ENCODE data around the gene SRRD.

GRCh38 chr22:26462051-26462450 is 21.6 kb upstream of the SRRD start:
- no peak for TF ChIP-seq NR2F2 (IDR thresholded peaks at IDR 0.05; ENCODE audit: borderline replicate concordance, low read depth)
- no peak for TF ChIP-seq HDAC1 (CRISPR knock-in tag; IDR thresholded peaks at IDR 0.05)
- TF ChIP-seq ZC3H4 (CRISPR knock-in tag; IDR thresholded peaks at IDR 0.05; ENCODE audit: borderline replicate concordance) = no peak
- no peak for TF ChIP-seq ARID2 (CRISPR knock-in tag; IDR thresholded peaks at IDR 0.05; ENCODE audit: borderline replicate concordance)
- TF ChIP-seq RAD21 (CRISPR knock-in tag; IDR thresholded peaks at IDR 0.05) = no peak
- no peak for TF ChIP-seq CTCF (CRISPR knock-in tag; IDR thresholded peaks at IDR 0.05)
- no peak for TF ChIP-seq HMGXB4 (CRISPR knock-in tag; IDR thresholded peaks at IDR 0.05; ENCODE audit: borderline replicate concordance in 1 of 2, low read depth in 1 of 2)
- TF ChIP-seq TBP (CRISPR knock-in tag; IDR thresholded peaks at IDR 0.05) = no peak
- no peak for TF ChIP-seq ZNF660 (CRISPR knock-in tag; IDR thresholded peaks at IDR 0.05; ENCODE audit: borderline replicate concordance, low read depth)
- no peak for TF ChIP-seq ATF4 (CRISPR knock-in tag; IDR thresholded peaks at IDR 0.05)
